Adrenal gland (tissue), 12 donors: ENCODE results near the gene FAM20C. TPM values are rescaled to one million over a fixed set of nuclear protein-coding genes. Genes with fewer than 3 reads are reported as not detected.

ENCODE experiments used
- DNase-seq, 7 donors: peaks; one replicate each; pipeline ENCODE4 v3.0.0-alpha.2; 2019 to 2020
- H3K27ac ChIP-seq, 5 donors: fragments of 200-600 bp; sonication (generic) in 4 of 5; 1 replicate in 3 of 5; 2 replicates in 2 of 5; pipeline versions ENCODE4 v1.5.1 to v1.8.0; 2016 to 2020; ENCODE audit warnings: mild to moderate bottlenecking in 1 of 5
- H3K27me3 ChIP-seq: fragments of 200-600 bp; 2 replicates; pipeline ENCODE4 v1.8.0; 2021
- H3K36me3 ChIP-seq, 2 donors: fragments of 200-600 bp; replicated peaks in 1 of 2; 1 replicate in 1 of 2; 2 replicates in 1 of 2; pipeline versions ENCODE4 v1.5.1 to v1.8.0; 2018 to 2022
- H3K4me1 ChIP-seq, 2 donors: fragments of 200-600 bp; replicated peaks in 1 of 2; 1 replicate in 1 of 2; 2 replicates in 1 of 2; pipeline versions ENCODE4 v1.5.1 to v1.8.0; 2018 to 2021
- H3K4me3 ChIP-seq, 4 donors: fragments of 200-600 bp; sonication (generic) in 3 of 4; one replicate each; pipeline ENCODE4 v1.5.1; 2016 to 2018
- H3K9me3 ChIP-seq, 3 donors: fragments of 200-600 bp; sonication (generic) in 1 of 3; replicated peaks in 1 of 3; 1 replicate in 2 of 3; 2 replicates in 1 of 3; pipeline versions ENCODE4 v1.5.1 to v1.8.0; 2016 to 2021
- CTCF ChIP-seq, 6 experiments: fragments of 450-650 bp in 4 of 6; fragments of 200-600 bp in 2 of 6; sonication (generic) in 1 of 6; IDR thresholded peaks; 1 replicate in 5 of 6; 2 replicates in 1 of 6; pipeline versions ENCODE4 v1.5.1 to v1.8.0; 2016 to 2021; ENCODE audit warnings: antibody characterized with exemption in 6 of 6, mild to moderate bottlenecking in 2 of 6, moderate library complexity in 1 of 6
- POLR2A ChIP-seq, 2 donors: fragments of 450-650 bp; IDR thresholded peaks; one replicate each; pipeline ENCODE4 v1.6.1; 2017; ENCODE audit warnings: antibody characterized with exemption in 2 of 2, mild to moderate bottlenecking in 2 of 2, moderate library complexity in 1 of 2
- WGBS, 4 donors: extraction: QIAGEN DNeasy Blood & Tissue Kit in 2 of 4; methylation state at CpG; one replicate each; pipeline versions ENCODE4 v1.1.5 to v1.1.7; 2013 to 2017; 5-methylcytosine and 5-hydroxymethylcytosine counted together
- intact Hi-C, 2 donors: fragments of 100-400 bp; cut with DNase I; formaldehyde crosslinking; loops; one replicate each; pipeline versions ENCODE4 v1.14.1 to v1.15.0; 2022 to 2023
- polyA plus RNA-seq, 3 donors: library from polyadenylated mRNA; stranded (reverse); fragments of 200-250 nt in 2 of 3; fragments of 350-450 nt in 1 of 3; fragmentation: Illumina TruSeq in 1 of 3; extraction: RNeasy Lipid Tissue Mini Kit (QIAGEN cat#74804) in 1 of 3; gene quantifications; one replicate each; pipeline ENCODE4 v1.2.3, GENCODE V29; 2013 to 2014
- total RNA-seq, 9 donors: library from RNA; depleted of rRNA in 4 of 9; stranded (reverse); fragments of >200 nt in 4 of 9; fragments of 120-200 nt in 1 of 9; fragmentation: NEBNext Ultra II Directional in 1 of 9; extraction: Animal tissue kit (Norgen Biotek cat#: 25700) in 1 of 9; gene quantifications; one replicate each; pipeline versions ENCODE4 v1.1.0 to v1.2.4, GENCODE V29; 2013 to 2023
- donor health status: healthy with polysubstance abuse.
- donor health status: Bipolar disorder and iron deficiency.
- donor health status: DM: yes; HTN: yes; CAD: no.
- donor health status: DM: no; HTN: no; CAD: no.
- donor health status: DM: no; HTN: no; CAD: no.
- donor health status: DM: yes; HTN: yes; CAD: no.

FAM20C gene
- total and polyA plus RNA-seq, 12 donors = 2.8 to 57.9 (median 36.0) TPM

- DNase-seq = no peak
- H3K4me1 ChIP-seq = peaks cover 10 to 26% of the 10 kb centered on the region in 2 donors
- H3K9me3 ChIP-seq = no peaks in the 10 kb centered on the region
- intact Hi-C loops = no loop called here
- H3K36me3 ChIP-seq = peaks cover 0 to 6% of the 10 kb centered on the region in 2 donors
- no peak overlapping the region for H3K4me3 ChIP-seq
- no peaks in the 10 kb centered on the region for H3K27me3 ChIP-seq
- 78 to 92% (median 83%) methylated on average over 2 to 15 of the region's 15 CpGs for WGBS, 4 donors
- H3K27ac ChIP-seq = no peak overlapping the region
- no peak for TF ChIP-seq POLR2A (IDR thresholded peaks at IDR 0.05)
- TF ChIP-seq CTCF (IDR thresholded peaks at IDR 0.05) = no peak
These were observed 29.8 kb downstream of the FAM20C start for GRCh38 chr7:221978-222715.

GRCh38 chr7:222716-223041 is 30.3 kb downstream of the FAM20C start:
- intact Hi-C loops = no loop called here
- H3K4me1 ChIP-seq = peaks cover 10 to 27% of the 10 kb centered on the region in 2 donors
- no peaks in the 10 kb centered on the region for H3K9me3 ChIP-seq
- peaks cover 0 to 6% of the 10 kb centered on the region in 2 donors for H3K36me3 ChIP-seq
- H3K27ac ChIP-seq = no peak overlapping the region
- 82 to 89% (median 86%) methylated on average over 8 to 10 of the region's 10 CpGs for WGBS, 4 donors
- no peak for DNase-seq
- H3K27me3 ChIP-seq = no peaks in the 10 kb centered on the region
- H3K4me3 ChIP-seq = no peak overlapping the region
- TF ChIP-seq POLR2A (IDR thresholded peaks at IDR 0.05) (no peak), CTCF (IDR thresholded peaks at IDR 0.05) (no peak)

GRCh38 chr7:223118-223800 is 30.9 kb downstream of the FAM20C start:
- no peaks in the 10 kb centered on the region for H3K27me3 ChIP-seq
- H3K4me1 ChIP-seq = peaks cover 10 to 30% of the 10 kb centered on the region in 2 donors
- TF ChIP-seq CTCF (IDR thresholded peaks at IDR 0.05) = no peak
- TF ChIP-seq POLR2A (IDR thresholded peaks at IDR 0.05) = no peak
- no peak overlapping the region for H3K4me3 ChIP-seq
- no peak overlapping the region for H3K27ac ChIP-seq
- peaks cover 0 to 6% of the 10 kb centered on the region in 2 donors for H3K36me3 ChIP-seq
- DNase-seq = no peak
- WGBS, 4 donors = 87 to 93% (median 91%) methylated on average over 11 to 34 of the region's 34 CpGs
- intact Hi-C loops = no loop called here
- H3K9me3 ChIP-seq = no peaks in the 10 kb centered on the region

DNA sequence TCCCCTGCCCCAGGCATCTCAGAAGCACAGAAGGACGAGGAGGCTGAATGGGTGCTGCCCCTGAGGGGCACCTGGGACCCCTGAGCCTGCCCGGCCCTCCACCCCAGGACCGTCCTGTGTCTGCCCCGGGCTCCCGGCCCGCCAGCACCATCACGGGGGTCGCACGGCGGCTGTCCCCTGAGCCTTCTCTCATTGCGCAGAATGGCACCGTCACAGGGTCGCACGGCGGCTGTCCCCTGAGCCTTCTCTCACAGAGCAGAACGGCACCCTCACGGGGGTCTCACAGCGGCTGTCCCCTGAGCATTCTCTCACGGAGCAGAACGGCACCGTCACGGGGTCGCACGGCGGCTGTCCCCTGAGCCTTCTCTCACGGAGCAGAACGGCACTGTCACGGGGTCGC is 31.5 kb downstream of the FAM20C start:
- WGBS, 4 donors = 80 to 95% (median 89%) methylated on average over 3 to 29 of the region's 29 CpGs
- peaks cover 0 to 6% of the 10 kb centered on the region in 2 donors for H3K36me3 ChIP-seq
- no peak for TF ChIP-seq CTCF (IDR thresholded peaks at IDR 0.05)
- no peak for TF ChIP-seq POLR2A (IDR thresholded peaks at IDR 0.05)
- no peak overlapping the region for H3K27ac ChIP-seq
- peaks cover 10 to 35% of the 10 kb centered on the region in 2 donors for H3K4me1 ChIP-seq
- no peaks in the 10 kb centered on the region for H3K27me3 ChIP-seq
- intact Hi-C loops = no loop called here
- no peak for DNase-seq
- H3K9me3 ChIP-seq = no peaks in the 10 kb centered on the region
- H3K4me3 ChIP-seq = no peak overlapping the region
